Caco-2 (cell line): ENCODE results near the gene OVOL3. TPM values are rescaled to one million over a fixed set of nuclear protein-coding genes. Genes with fewer than 3 reads are reported as not detected.

Experiments
- BruUV-seq: library from RNA; stranded (reverse); fragments of 400-500 nt; replicated peaks from 2 replicates; lab custom pipeline; 2021; lab: Mats Ljungman, UMichigan
- CTCF ChIA-PET: fragments of 300-600 bp; sonication (Branson Sonifier 250); formaldehyde crosslinking; loops from one replicate; lab custom pipeline; 2022; ENCODE audit warnings: antibody characterized with exemption; lab: Charles Lee
- POLR2A ChIA-PET: fragments of 300-600 bp; sonication (Branson Sonifier 250); formaldehyde crosslinking; loops from one replicate; lab custom pipeline; 2022; ENCODE audit warnings: antibody characterized with exemption; lab: Charles Lee
- DNase-seq, 2 experiments: peaks; one replicate each; pipeline versions ENCODE4 v3.0.0 to v3.0.0-alpha.2; 2020 to 2022
- H3K27me3 ChIP-seq: replicated peaks from 2 replicates; pipeline ENCODE4 v1.6.0; 2011; ENCODE audit warnings: low read length; ENCODE audit not compliant: control insufficient read depth, insufficient read depth
- H3K36me3 ChIP-seq: 2 replicates; pipeline ENCODE4 v1.5.1; 2011; ENCODE audit warnings: low read length; ENCODE audit not compliant: control insufficient read depth, insufficient read depth
- H3K4me1 ChIP-seq: fragments of 250-450 bp; sonication (Bioruptor Pico); 2 replicates; pipeline ENCODE4 v1.5.1; 2020; ENCODE audit warnings: mild to moderate bottlenecking
- H3K4me3 ChIP-seq: 2 replicates; pipeline ENCODE4 v1.5.1; 2011; ENCODE audit warnings: low read depth, mild to moderate bottlenecking, control low read depth, low read length
- H3K9me3 ChIP-seq: fragments of 250-450 bp; sonication (Bioruptor Pico); 2 replicates; pipeline ENCODE4 v1.5.1; 2020; ENCODE audit warnings: mild to moderate bottlenecking, moderate library complexity
- H3K27ac Mint-ChIP-seq: one replicate; pipeline ENCODE4 v1.8.0; 2022; ENCODE audit warnings: mixed read lengths; ENCODE audit not compliant: unreplicated experiment
- H3K27me3 Mint-ChIP-seq: one replicate; pipeline ENCODE4 v1.8.0; 2022; ENCODE audit warnings: mixed read lengths; ENCODE audit not compliant: insufficient read depth, unreplicated experiment
- H3K36me3 Mint-ChIP-seq: one replicate; pipeline ENCODE4 v1.8.0; 2022; ENCODE audit warnings: mild to moderate bottlenecking, mixed read lengths; ENCODE audit not compliant: insufficient read depth, unreplicated experiment
- H3K4me1 Mint-ChIP-seq: one replicate; pipeline ENCODE4 v1.8.0; 2022; ENCODE audit warnings: low read depth, mixed read lengths; ENCODE audit not compliant: unreplicated experiment
- H3K4me3 Mint-ChIP-seq: one replicate; pipeline ENCODE4 v1.8.0; 2022; ENCODE audit warnings: mild to moderate bottlenecking, moderate library complexity, mixed read lengths; ENCODE audit not compliant: unreplicated experiment
- H3K9me3 Mint-ChIP-seq: one replicate; pipeline ENCODE4 v1.8.0; 2022; ENCODE audit warnings: mixed read lengths; ENCODE audit not compliant: unreplicated experiment
- CTCF ChIP-seq, 2 experiments: fragments of 200-600 bp in 1 of 2; IDR thresholded peaks; 1 replicate in 1 of 2; 2 replicates in 1 of 2; pipeline versions ENCODE4 v1.5.1 to v1.8.0; 2011 to 2022; ENCODE audit warnings: antibody characterized with exemption in 1 of 2, control low read depth in 1 of 2, inconsistent platforms in 1 of 2, low read depth in 1 of 2, low read length in 1 of 2, mild to moderate bottlenecking in 1 of 2, moderate library complexity in 1 of 2; ENCODE audit not compliant: insufficient read depth in 1 of 2, severe bottlenecking in 1 of 2, unreplicated experiment in 1 of 2
- intact Hi-C: fragments of 100-400 bp; cut with micrococcal nuclease; formaldehyde crosslinking; loops from one replicate; pipeline ENCODE4 v1.10.0; 2022; ENCODE audit not compliant: unreplicated experiment
- total RNA-seq: library from RNA; stranded (reverse); gene quantifications from 2 replicates; pipeline ENCODE4 v1.2.3, GENCODE V29; 2022

The OVOL3 gene
- total RNA-seq, 1 experiment from 2014 or later, result not detected

- Histone ChIP-seq H3K4me3 (no peak overlapping the region), H3K9me3 (no peaks in the 10 kb centered on the region), H3K36me3 (no peaks in the 10 kb centered on the region; the same call in 1 of the 2 replicates), H3K4me1 (no peaks in the 10 kb centered on the region), H3K27me3 (no peaks in the 10 kb centered on the region)
- CTCF ChIA-PET, result interaction anchor here (0.8 kb wide), 1 partner anchor 41 kb away, joined by 3 read pairs; no protein-coding TSS in a partner anchor
- H3K4me1 Mint-ChIP-seq, result no peaks in the 10 kb centered on the region
- no peaks in the 10 kb centered on the region for H3K27me3 Mint-ChIP-seq
- BruUV-seq, result no TSS peak
- TF ChIP-seq CTCF (IDR thresholded peaks at IDR 0.05; ENCODE audit: insufficient read depth in 1 of 2, low read depth in 1 of 2, low read length in 1 of 2, severe bottlenecking in 1 of 2, unreplicated experiment in 1 of 2), result no peak
- H3K36me3 Mint-ChIP-seq, result peaks cover 35% of the 10 kb centered on the region
- no peaks in the 10 kb centered on the region for H3K9me3 Mint-ChIP-seq
- DNase-seq, result no peak
- H3K4me3 Mint-ChIP-seq, result no peak overlapping the region
- no peak overlapping the region for H3K27ac Mint-ChIP-seq
- POLR2A ChIA-PET, result no interaction called here
- intact Hi-C loops, result no loop called here
These were observed 9.2 kb upstream of the OVOL3 start for GRCh38 chr19:36101550-36102327.

GRCh38 chr19:36103040-36103626 lies 7.8 kb upstream of the OVOL3 start:
- H3K4me3 Mint-ChIP-seq, result no peak overlapping the region
- H3K9me3 ChIP-seq, result no peaks in the 10 kb centered on the region
- no peak overlapping the region for H3K27ac Mint-ChIP-seq
- ChIA-PET POLR2A (no interaction called here), CTCF (no interaction called here)
- no peaks in the 10 kb centered on the region; the same call in 1 of the 2 replicates for H3K36me3 ChIP-seq
- no peak overlapping the region for H3K4me3 ChIP-seq
- H3K27me3 Mint-ChIP-seq, result no peaks in the 10 kb centered on the region
- no peaks in the 10 kb centered on the region for H3K27me3 ChIP-seq
- intact Hi-C loops, result no loop called here
- no TSS peak for BruUV-seq
- TF ChIP-seq CTCF (IDR thresholded peaks at IDR 0.05; ENCODE audit: insufficient read depth in 1 of 2, low read depth in 1 of 2, low read length in 1 of 2, severe bottlenecking in 1 of 2, unreplicated experiment in 1 of 2), result no peak
- H3K4me1 Mint-ChIP-seq, result no peaks in the 10 kb centered on the region
- H3K4me1 ChIP-seq, result no peaks in the 10 kb centered on the region
- H3K9me3 Mint-ChIP-seq, result no peaks in the 10 kb centered on the region
- peaks cover 45% of the 10 kb centered on the region for H3K36me3 Mint-ChIP-seq
- DNase-seq, result no peak

GRCh38 chr19:36103842-36104552 lies 6.9 kb upstream of the OVOL3 start:
- no TSS peak for BruUV-seq
- intact Hi-C loops, result no loop called here
- Mint-ChIP-seq H3K27me3 (no peaks in the 10 kb centered on the region), H3K4me1 (no peaks in the 10 kb centered on the region), H3K36me3 (peaks cover 38% of the 10 kb centered on the region), H3K4me3 (no peak overlapping the region), H3K27ac (no peak overlapping the region), H3K9me3 (no peaks in the 10 kb centered on the region)
- H3K27me3 ChIP-seq, result no peaks in the 10 kb centered on the region
- DNase-seq, result no peak
- TF ChIP-seq CTCF (IDR thresholded peaks at IDR 0.05; ENCODE audit: insufficient read depth in 1 of 2, low read depth in 1 of 2, low read length in 1 of 2, severe bottlenecking in 1 of 2, unreplicated experiment in 1 of 2), result no peak
- H3K9me3 ChIP-seq, result no peaks in the 10 kb centered on the region
- ChIA-PET POLR2A (no interaction called here), CTCF (no interaction called here)
- H3K4me1 ChIP-seq, result no peaks in the 10 kb centered on the region
- H3K36me3 ChIP-seq, result no peaks in the 10 kb centered on the region; the same call in 1 of the 2 replicates
- H3K4me3 ChIP-seq, result no peak overlapping the region
